GM12891 (cell line): Measurements from ENCODE around the gene CDH13.

Experiments
- PAX5 ChIP-seq: IDR thresholded peaks from 2 replicates; pipeline ENCODE4 v1.6.1; 2011; ENCODE audit warnings: low read length, moderate library complexity, mild to moderate bottlenecking; ENCODE audit not compliant: insufficient read depth, severe bottlenecking
- POLR2A ChIP-seq: IDR thresholded peaks from 2 replicates; pipeline ENCODE4 v1.6.1; 2011; ENCODE audit warnings: low read depth, low read length, control low read depth
- POLR2AphosphoS5 ChIP-seq: IDR thresholded peaks from 2 replicates; pipeline ENCODE4 v1.6.1; 2011; ENCODE audit warnings: low read depth, low read length, control low read depth
- TAF1 ChIP-seq: IDR thresholded peaks from 2 replicates; pipeline ENCODE4 v1.6.1; 2011; ENCODE audit warnings: low read depth, low read length, control low read depth

GRCh38 chr16:83626204-83626603 is 999.4 kb downstream of the CDH13 start:
- TF ChIP-seq POLR2A (no peak), POLR2AphosphoS5 (no peak), TAF1 (no peak), PAX5 (no peak)
